Fibroblast of villous mesenchyme (primary cell): Measurements from ENCODE around the gene MED12L. TPM values are rescaled to one million over a fixed set of nuclear protein-coding genes. Genes with fewer than 3 reads are reported as not detected.

Source experiments
- DNase-seq: peaks from one replicate; pipeline ENCODE4 v3.0.0-alpha.2; 2010; ENCODE audit warnings: low read depth
- H3K4me3 ChIP-seq: 2 replicates; pipeline ENCODE4 v1.5.1; 2011; ENCODE audit warnings: low read depth, mild to moderate bottlenecking, low read length
- total RNA-seq: library from RNA; depleted of rRNA; stranded (reverse); fragments of >200 nt; gene quantifications from 2 replicates; pipeline ENCODE4 v1.2.3, GENCODE V29; 2012
- TF ChIP-seq, protein P1 (sequence below): IDR thresholded peaks from 2 replicates; pipeline ENCODE4 v1.5.1; 2012; ENCODE audit warnings: low read depth, mild to moderate bottlenecking, low read length; ENCODE audit not compliant: insufficient read depth

Gene MED12L
- total RNA-seq, 1 donor: 1.3 TPM

DNA sequence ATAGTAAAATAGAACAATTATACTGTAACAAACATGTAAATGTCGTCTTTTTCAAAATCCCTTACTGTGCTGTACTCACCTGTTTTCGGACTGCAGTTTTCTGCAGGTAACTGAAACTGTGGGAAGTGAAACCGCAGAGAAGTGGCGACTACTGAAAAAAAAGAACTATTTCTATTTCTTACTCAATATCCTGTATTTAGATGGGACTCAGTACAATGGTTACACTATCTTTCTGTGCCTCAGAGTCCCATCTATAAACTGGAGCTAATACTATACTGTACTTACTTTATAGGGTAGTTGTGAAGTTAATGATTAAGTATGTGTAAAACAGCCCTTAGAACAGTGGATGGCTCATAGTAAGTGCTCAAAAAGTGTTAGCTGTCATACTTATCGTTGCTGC, 313.4 kb downstream of the MED12L start:
- DNase-seq: no peak
- TF ChIP-seq, protein P1, sequence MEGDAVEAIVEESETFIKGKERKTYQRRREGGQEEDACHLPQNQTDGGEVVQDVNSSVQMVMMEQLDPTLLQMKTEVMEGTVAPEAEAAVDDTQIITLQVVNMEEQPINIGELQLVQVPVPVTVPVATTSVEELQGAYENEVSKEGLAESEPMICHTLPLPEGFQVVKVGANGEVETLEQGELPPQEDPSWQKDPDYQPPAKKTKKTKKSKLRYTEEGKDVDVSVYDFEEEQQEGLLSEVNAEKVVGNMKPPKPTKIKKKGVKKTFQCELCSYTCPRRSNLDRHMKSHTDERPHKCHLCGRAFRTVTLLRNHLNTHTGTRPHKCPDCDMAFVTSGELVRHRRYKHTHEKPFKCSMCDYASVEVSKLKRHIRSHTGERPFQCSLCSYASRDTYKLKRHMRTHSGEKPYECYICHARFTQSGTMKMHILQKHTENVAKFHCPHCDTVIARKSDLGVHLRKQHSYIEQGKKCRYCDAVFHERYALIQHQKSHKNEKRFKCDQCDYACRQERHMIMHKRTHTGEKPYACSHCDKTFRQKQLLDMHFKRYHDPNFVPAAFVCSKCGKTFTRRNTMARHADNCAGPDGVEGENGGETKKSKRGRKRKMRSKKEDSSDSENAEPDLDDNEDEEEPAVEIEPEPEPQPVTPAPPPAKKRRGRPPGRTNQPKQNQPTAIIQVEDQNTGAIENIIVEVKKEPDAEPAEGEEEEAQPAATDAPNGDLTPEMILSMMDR: no peak
- no peak overlapping the region for H3K4me3 ChIP-seq

DNA sequence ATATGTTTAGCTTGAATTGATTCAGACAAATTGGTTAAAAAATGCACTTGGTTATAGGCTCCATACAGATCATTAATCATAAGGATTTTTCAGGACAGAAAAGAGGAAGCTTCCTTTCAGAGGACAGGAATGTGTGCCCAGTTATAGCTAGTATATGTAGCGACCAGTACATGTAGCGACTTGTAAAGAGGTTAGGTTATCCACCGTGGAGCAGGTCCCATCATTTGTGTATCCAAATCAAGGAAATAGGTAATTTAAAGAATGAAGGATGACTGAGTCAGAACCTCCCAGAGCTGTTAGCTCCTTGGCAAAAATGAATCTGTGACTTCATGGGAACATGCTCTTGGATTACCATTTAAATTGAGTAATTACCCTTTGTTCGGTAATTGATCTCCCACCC, 314.9 kb downstream of the MED12L start:
- H3K4me3 ChIP-seq: no peak overlapping the region
- no peak for DNase-seq
- TF ChIP-seq, protein P1: no peak

DNA sequence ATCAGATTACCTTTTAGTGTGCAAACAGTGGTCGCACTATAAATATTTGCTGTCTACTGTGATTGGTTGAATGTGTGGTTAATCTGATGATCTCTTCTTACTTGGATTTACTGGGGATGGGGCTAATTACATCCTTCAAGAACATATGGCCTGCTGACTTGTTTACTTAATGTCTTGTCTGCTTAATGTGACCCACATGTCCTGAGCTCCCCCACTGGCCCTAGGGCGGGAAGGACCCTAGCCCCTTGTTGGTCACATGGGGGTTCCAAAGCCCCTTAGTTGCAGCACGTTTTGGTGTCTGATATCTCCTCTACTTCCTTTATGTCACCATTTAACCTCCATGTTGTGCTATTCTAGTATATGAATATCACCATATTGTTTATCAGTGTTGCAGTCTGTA, 316.9 kb downstream of the MED12L start:
- TF ChIP-seq, protein P1: no peak
- no peak overlapping the region for H3K4me3 ChIP-seq
- no peak for DNase-seq

DNA sequence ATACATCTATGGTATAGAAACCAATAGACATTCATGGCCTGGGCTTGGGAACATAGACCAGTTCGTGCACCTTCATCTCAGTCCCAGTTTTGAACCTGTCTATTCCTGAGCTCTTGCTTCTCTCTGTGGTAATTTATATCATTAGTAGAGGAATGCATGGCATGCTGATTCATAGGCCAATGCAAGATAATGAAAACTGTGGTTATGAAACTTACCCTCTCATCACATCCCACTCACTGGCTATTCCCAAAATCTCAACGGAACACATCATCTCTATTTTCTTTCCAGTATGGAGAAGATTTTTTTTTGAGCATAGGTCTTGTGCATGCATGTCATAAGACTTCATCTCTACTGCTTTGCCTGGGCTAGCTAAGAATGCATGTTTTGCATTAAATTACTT, 317.8 kb downstream of the MED12L start:
- TF ChIP-seq, protein P1: no peak
- no peak overlapping the region for H3K4me3 ChIP-seq
- DNase-seq: peak; percentile 63

DNA sequence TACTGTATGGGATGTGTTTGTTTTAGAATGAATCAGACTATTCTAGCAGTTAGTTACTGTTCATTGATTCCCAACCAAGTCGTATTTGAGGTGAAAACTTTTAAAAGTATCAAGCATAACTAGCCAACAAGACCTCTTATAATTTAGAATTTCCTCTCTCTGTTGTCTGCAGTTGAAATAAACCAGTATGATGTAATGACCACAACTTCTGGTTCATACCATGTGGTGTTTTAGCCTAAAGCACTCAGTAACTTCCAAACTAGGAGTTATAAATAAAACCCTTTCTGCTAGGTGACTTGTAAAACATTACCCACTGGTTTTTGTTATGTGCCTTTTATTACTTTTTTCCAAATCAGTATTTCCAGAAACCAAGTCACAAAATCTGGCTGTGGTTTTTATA, 318.9 kb downstream of the MED12L start:
- no peak overlapping the region for H3K4me3 ChIP-seq
- TF ChIP-seq, protein P1: no peak
- peak; percentile 78 for DNase-seq

DNA sequence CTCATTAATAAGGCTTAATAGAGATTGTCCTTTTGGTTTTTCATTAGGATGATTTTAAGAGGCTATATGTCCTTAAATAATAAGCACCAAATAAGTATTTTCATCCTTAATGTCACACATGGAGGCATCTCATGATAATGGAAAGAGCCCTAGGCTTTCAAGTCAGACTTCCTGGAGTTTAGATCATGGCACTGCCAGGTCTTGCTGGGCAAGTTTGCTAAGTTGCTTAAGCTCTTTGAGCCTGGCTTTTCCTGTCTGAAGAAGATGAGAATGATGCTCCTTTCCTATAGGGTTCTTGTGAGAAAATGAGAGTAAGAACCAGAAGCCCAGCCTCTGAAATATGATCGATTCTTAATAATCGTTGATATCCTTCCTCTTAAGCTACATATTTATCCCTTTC, 322.5 kb downstream of the MED12L start:
- DNase-seq: no peak
- TF ChIP-seq, protein P1: no peak
- no peak overlapping the region for H3K4me3 ChIP-seq

DNA sequence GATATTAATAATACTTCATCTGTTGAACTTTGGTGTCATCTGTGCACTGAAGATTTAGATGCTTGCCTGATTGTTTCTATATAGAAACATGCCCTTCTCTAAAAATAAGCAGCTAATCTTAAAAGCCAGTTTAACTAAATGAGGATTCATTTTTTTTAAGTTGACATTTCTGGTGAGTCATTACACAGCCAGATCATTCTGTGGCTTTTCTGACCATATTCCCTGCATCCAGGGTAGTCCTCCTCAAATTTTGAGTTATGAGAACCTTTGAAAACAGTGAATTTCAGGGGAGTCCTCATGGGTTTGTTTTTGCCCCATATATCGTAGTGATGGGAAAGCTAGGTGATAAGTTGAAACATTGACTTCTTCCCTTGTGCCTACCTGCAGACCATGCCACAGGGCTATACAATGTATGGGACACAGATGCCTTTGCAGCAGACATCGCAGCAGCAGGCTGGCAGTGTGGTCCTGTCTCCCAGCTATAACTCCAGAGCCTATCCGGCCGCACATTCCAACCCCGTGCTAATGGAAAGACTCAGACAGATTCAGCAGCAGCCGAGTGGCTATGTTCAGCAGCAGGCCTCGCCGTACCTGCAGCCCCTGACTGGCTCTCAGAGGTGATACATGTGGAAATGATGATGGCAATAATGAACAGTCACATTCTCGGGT, 325.6 kb downstream of the MED12L start:
- DNase-seq: peak; percentile 26
- H3K4me3 ChIP-seq: no peak overlapping the region
- TF ChIP-seq, protein P1: no peak
